K562 (cell line): ENCODE measurements around the gene PNCK. TPM values are rescaled to one million over a fixed set of nuclear protein-coding genes. Genes with fewer than 3 reads are reported as not detected.
"Not testable (repeated sequence)": the region's sequence is repeated elsewhere in the genome, so short reads cannot be mapped to it uniquely, and the experiment has no call there.

Experiments used
- ATAC-seq: fragments of 200-7000 bp; cut with Tn5 transposase; 3 replicates; pipeline ENCODE4 v1.9.1; 2020; ENCODE audit warnings: moderate library complexity
- BruUV-seq: library from RNA; stranded (reverse); fragments of 400-500 nt; replicated peaks from 2 replicates; lab custom pipeline; 2021; lab: Mats Ljungman, UMichigan
- CTCF ChIA-PET: fragments of 300-600 bp; formaldehyde crosslinking; extraction: SDS; loops from one replicate; lab custom pipeline; 2021; ENCODE audit warnings: low intra/inter-chr PET ratio; lab: Yijun Ruan, JAX
- POLR2A ChIA-PET: fragments of 300-600, 350-650 bp; sonication (Branson Sonifier 250); formaldehyde crosslinking; extraction: SDS; loops from one replicate; lab custom pipeline; 2021; ENCODE audit warnings: antibody characterized with exemption, inconsistent platforms; lab: Yijun Ruan, JAX
- DNase-seq, 4 experiments: peaks; one replicate each; pipeline versions ENCODE4 v3.0.0 to v3.0.0-alpha.2; 2011 to 2018; ENCODE audit warnings: low spot score in 3 of 4, mixed read lengths in 3 of 4; ENCODE audit errors: extremely low read depth in 1 of 4
- FAIRE-seq: peaks from 2 replicates; lab custom pipeline; 2011; peaks lifted over from hg19 to GRCh38; lab: Jason Lieb, UNC
- H2AFZ ChIP-seq: 2 replicates; pipeline ENCODE4 v1.6.0; 2011; ENCODE audit warnings: low read depth, low read length, control low read depth, inconsistent platforms
- H3K27ac ChIP-seq: fragments of 200-600 bp; 3 replicates; pipeline ENCODE4 v1.8.0; 2011; ENCODE audit warnings: low read depth, mild to moderate bottlenecking, control low read depth, inconsistent platforms, low read length, moderate library complexity, mixed read lengths; ENCODE audit errors: extremely low read depth
- H3K27me3 ChIP-seq, 2 experiments: fragments of 300-600 bp in 1 of 2; 2 replicates in 1 of 2; 3 replicates in 1 of 2; pipeline versions ENCODE4 v1.6.0 to v1.8.0; 2011; ENCODE audit warnings: inconsistent platforms in 2 of 2, low read length in 2 of 2, mild to moderate bottlenecking in 1 of 2, mixed read lengths in 1 of 2, moderate library complexity in 1 of 2; ENCODE audit not compliant: control insufficient read depth in 2 of 2, insufficient read depth in 2 of 2
- H3K36me3 ChIP-seq: fragments of 300-600 bp; 3 replicates; pipeline ENCODE4 v1.8.0; 2011; ENCODE audit warnings: mild to moderate bottlenecking, low read length, inconsistent platforms; ENCODE audit not compliant: control insufficient read depth, insufficient read depth
- H3K4me1 ChIP-seq, 2 experiments: fragments of 200-600 bp in 1 of 2; replicated peaks in 1 of 2; 2 replicates in 1 of 2; 3 replicates in 1 of 2; pipeline versions ENCODE4 v1.5.1 to v1.8.0; 2011; ENCODE audit warnings: inconsistent platforms in 2 of 2, low read length in 2 of 2, mild to moderate bottlenecking in 1 of 2, mixed read lengths in 1 of 2, moderate library complexity in 1 of 2; ENCODE audit not compliant: control insufficient read depth in 2 of 2, insufficient read depth in 2 of 2
- H3K4me2 ChIP-seq: 2 replicates; pipeline ENCODE4 v1.6.1; 2011; ENCODE audit warnings: low read length, control low read depth, inconsistent platforms, mixed read lengths; ENCODE audit not compliant: insufficient read depth
- H3K4me3 ChIP-seq: fragments of 200-600 bp; sonication (generic), shearing (Covaris generic); 2 replicates; pipeline ENCODE4 v1.5.1; 2016; ENCODE audit warnings: control low read depth, inconsistent platforms
- H3K79me2 ChIP-seq: fragments of 200-600 bp; 3 replicates; pipeline ENCODE4 v1.8.0; 2011; ENCODE audit warnings: low read length, inconsistent platforms; ENCODE audit not compliant: control insufficient read depth, insufficient read depth
- H3K9ac ChIP-seq, 2 experiments: 2 replicates each; pipeline versions ENCODE4 v1.6.0 to v1.6.1; 2011; ENCODE audit warnings: low read depth in 2 of 2, low read length in 2 of 2, control low read depth in 1 of 2, inconsistent platforms in 1 of 2, mild to moderate bottlenecking in 1 of 2, mixed read lengths in 1 of 2; ENCODE audit not compliant: insufficient read depth in 1 of 2
- H3K9me1 ChIP-seq: one replicate; pipeline ENCODE4 v1.6.0; 2011; ENCODE audit warnings: inconsistent platforms, mild to moderate bottlenecking, low read length, moderate library complexity; ENCODE audit not compliant: control insufficient read depth, insufficient read depth
- H3K9me3 ChIP-seq: replicated peaks from 2 replicates; pipeline ENCODE4 v1.5.1; 2011; ENCODE audit warnings: low read depth, low read length, inconsistent platforms; ENCODE audit not compliant: control insufficient read depth, insufficient read depth
- H4K20me1 ChIP-seq: replicated peaks from 2 replicates; pipeline ENCODE4 v1.6.1; 2011; ENCODE audit warnings: low read length, inconsistent platforms, mixed read lengths; ENCODE audit not compliant: control insufficient read depth, insufficient read depth
- CXXC5 ChIP-seq: fragments of 250-450 bp; sonication (Bioruptor Pico); IDR thresholded peaks from 2 replicates; pipeline ENCODE4 v1.8.0; 2022; ENCODE audit warnings: inconsistent platforms, mild to moderate bottlenecking, moderate library complexity
- GTF2B ChIP-seq: IDR thresholded peaks from 2 replicates; pipeline ENCODE4 v1.6.1; 2011; ENCODE audit not compliant: insufficient read length; ENCODE audit errors: extremely low read depth
- POLR2AphosphoS5 ChIP-seq: IDR thresholded peaks from 2 replicates; pipeline ENCODE4 v1.6.1; 2011; ENCODE audit warnings: mild to moderate bottlenecking, low read depth, low read length, moderate library complexity; ENCODE audit not compliant: control insufficient read depth, insufficient read depth
- POLR2G ChIP-seq: fragments of 200-400 bp; formaldehyde crosslinking; IDR thresholded peaks from 2 replicates; pipeline ENCODE4 v1.6.1; 2017; ENCODE audit warnings: low read depth, mild to moderate bottlenecking, antibody characterized with exemption, low read length, moderate library complexity
- RBFOX2 ChIP-seq: fragments of 200-400 bp; formaldehyde crosslinking; IDR thresholded peaks from 2 replicates; pipeline ENCODE4 v1.6.1; 2017; ENCODE audit warnings: low read depth, mild to moderate bottlenecking, low read length, moderate library complexity
- WGBS: fragments of 100-300 bp; shearing (Covaris generic); methylation state at CpG from one replicate; pipeline ENCODE4 v1.1.6; 2016; ENCODE audit warnings: low coverage, mixed read lengths; ENCODE audit not compliant: insufficient coverage; ENCODE audit errors: missing lambda C conversion rate; 5-methylcytosine and 5-hydroxymethylcytosine counted together
- in situ Hi-C: fragments of 300-500 bp; cut with MboI; formaldehyde crosslinking; loops from 4 replicates; pipeline ENCODE4 v1.15.0; 2018; ENCODE audit warnings: inconsistent platforms, mixed read lengths
- intact Hi-C: fragments of 100-400 bp; cut with micrococcal nuclease; formaldehyde crosslinking; loops from 2 replicates; pipeline ENCODE4 v1.14.2; 2022
- polyA plus RNA-seq, 8 experiments: library from polyadenylated mRNA; depleted of rRNA in 4 of 8; stranded (reverse) in 5 of 8; unstranded in 3 of 8; fragments of >200 nt; fragmentation: Nextera tagmentation in 2 of 8; fragmentation: Illumina TruSeq in 1 of 8; extraction: Ambion mirVana in 2 of 8; extraction: Trizol in 1 of 8; gene quantifications; 2 replicates each; pipeline versions ENCODE4 v1.2.1 to v1.2.3, GENCODE V29; 2011 to 2014; ENCODE audit warnings: inconsistent platforms in 1 of 8, missing spikeins in 1 of 8
- total RNA-seq, 7 experiments: library from RNA; depleted of rRNA in 6 of 7; stranded (reverse); fragments of >200 nt in 6 of 7; fragmentation: Illumina TruSeq in 2 of 7; extraction: Trizol in 2 of 7; gene quantifications; 2 replicates each; pipeline versions ENCODE4 v1.2.1 to v1.2.3, GENCODE V29; 2011 to 2021; ENCODE audit warnings: low replicate concordance in 1 of 7

PNCK gene
- total and polyA plus RNA-seq, 9 of the 15 experiments (the other 6 are each of a cell fraction or from before 2014, with no cell fraction given) = 0.13 to 7.5 (median 1.2) TPM; not detected in 1

GRCh38 chrX:153696538-153696937 lies 22.9 kb upstream of the PNCK start:
- ATAC-seq = peak; percentile 4
- FAIRE-seq, intact Hi-C loops, H3K9me3 ChIP-seq, CTCF ChIA-PET, H3K4me3 ChIP-seq, H3K27ac ChIP-seq, H3K27me3 ChIP-seq, H3K4me2 ChIP-seq, H2AFZ ChIP-seq, POLR2A ChIA-PET, H3K9me1 ChIP-seq, BruUV-seq, H4K20me1 ChIP-seq, in situ Hi-C loops, H3K79me2 ChIP-seq, DNase-seq: not testable (repeated sequence)
- Histone ChIP-seq H3K9ac (peak overlapping the region in 1 of 2 experiments; percentile 52; a peak in 1 of 4 replicates), H3K36me3 (peaks cover 63% of the 10 kb centered on the region; the same call in 1 of the 3 replicates), H3K4me1 (peaks cover 0 to 41% of the 10 kb centered on the region in 2 experiments; a peak in 3 of 5 replicates)
- TF ChIP-seq POLR2AphosphoS5 = 0 out of 2 replicates have a peak, but pooled peaks have one; percentile 1
- peak; percentile 41 for TF ChIP-seq POLR2G
- WGBS = 79% methylated on average over 9 of the region's 10 CpGs

GRCh38 chrX:153696100-153696499 lies 22.5 kb upstream of the PNCK start:
- no peak for FAIRE-seq
- ChIA-PET CTCF (no interaction called here), POLR2A (interaction anchor here (1.6 kb wide), 1 partner anchor 12 kb away, joined by 4 read pairs; no protein-coding TSS in a partner anchor)
- peaks cover 11% of the 10 kb centered on the region; the same call in 2 of the 3 replicates for H3K79me2 ChIP-seq
- in situ Hi-C loops = no loop called here
- no peaks in the 10 kb centered on the region for H3K27me3 ChIP-seq
- peaks cover 63% of the 10 kb centered on the region; the same call in 1 of the 3 replicates for H3K36me3 ChIP-seq
- peaks cover 4% of the 10 kb centered on the region for H3K9me1 ChIP-seq
- H3K27ac ChIP-seq = no peak overlapping the region
- no peak for TF ChIP-seq CXXC5 (CRISPR knock-in tag)
- peak; percentile 54; the same call in 1 of the 2 replicates for TF ChIP-seq RBFOX2
- no peak for TF ChIP-seq GTF2B
- TF ChIP-seq POLR2G = peak; percentile 67
- TF ChIP-seq POLR2AphosphoS5 = 0 out of 2 replicates have a peak, but pooled peaks have one; percentile 1
- no peak overlapping the region for H3K4me2 ChIP-seq
- H4K20me1 ChIP-seq = peaks cover 5% of the 10 kb centered on the region; the same call in 1 of the 2 replicates
- H3K9ac ChIP-seq = no peak overlapping the region; a peak in 1 of 4 replicates
- peaks cover 0 to 45% of the 10 kb centered on the region in 2 experiments; a peak in 3 of 5 replicates for H3K4me1 ChIP-seq
- DNase-seq = no peak
- TSS peak; percentile 29 for BruUV-seq
- 85% methylated on average over 14 of the region's 15 CpGs for WGBS
- H2AFZ ChIP-seq = no peak overlapping the region
- no peaks in the 10 kb centered on the region for H3K9me3 ChIP-seq
- ATAC-seq = peak; percentile 2; the same call in 1 of the 3 replicates
- intact Hi-C loops = no loop called here
- H3K4me3 ChIP-seq = no peak overlapping the region
